GM12874 (cell line): Measurements from ENCODE around the gene MRPL14.
A peak's percentile ranks its signal among the peaks of the same experiment; 100 is the strongest.

Source experiments
- TF ChIP-seq, protein P1 (sequence below): IDR thresholded peaks from 2 replicates; pipeline ENCODE4 v1.5.1; 2011; ENCODE audit warnings: low read depth, mild to moderate bottlenecking, control low read depth, low read length, moderate library complexity; ENCODE audit not compliant: insufficient read depth

The MRPL14 gene

DNA sequence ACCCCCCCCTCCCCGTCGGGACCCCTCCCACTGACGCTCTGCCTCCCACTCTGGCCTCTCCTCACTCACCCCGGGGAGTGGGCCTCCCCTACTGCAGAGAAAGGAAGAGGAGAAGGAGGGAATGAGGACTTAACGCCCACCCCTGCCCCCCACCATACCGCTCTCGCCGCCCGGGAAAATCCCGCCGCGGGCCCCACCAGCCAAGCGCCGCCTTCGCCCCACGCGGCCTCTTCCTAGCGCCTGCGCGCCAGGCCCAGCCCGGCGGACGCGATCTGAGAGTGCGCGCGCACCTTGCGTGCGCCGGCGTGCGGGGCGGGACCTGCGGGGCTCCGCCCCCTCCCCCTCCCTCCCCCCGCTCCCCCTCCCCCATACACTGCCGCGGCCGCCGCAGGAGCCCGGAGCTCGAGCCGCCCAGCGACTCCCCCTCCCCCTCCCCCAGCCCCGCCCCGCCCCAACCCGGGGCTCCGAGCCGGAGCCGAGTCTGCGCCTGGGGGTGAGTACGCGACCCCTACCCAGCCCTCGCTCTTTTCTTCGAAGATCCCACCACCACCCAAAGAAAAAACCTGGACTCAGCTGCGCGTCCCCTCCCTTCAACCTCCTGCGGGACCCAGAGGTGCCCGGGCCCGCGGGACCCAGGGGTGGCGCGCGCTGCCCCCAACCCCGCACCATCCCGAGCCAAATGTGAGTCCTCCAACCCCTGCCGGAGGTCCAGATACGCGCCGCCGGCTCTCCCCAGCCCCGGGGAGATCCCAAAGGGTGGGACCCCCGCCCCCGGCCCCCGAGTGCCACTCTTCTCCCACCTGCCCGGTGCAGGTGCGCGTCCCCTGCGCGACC lies at the start of gene MRPL14, which contains the start of gene TMEM63B:
TSS of gene MRPL14 (minus strand) at position 267 of the 834 bp plus-strand sequence. CDS start 10,841 bp downstream, outside the sequence.
TSS of gene TMEM63B (plus strand) at position 369 of the 834 bp plus-strand sequence. CDS start 7,031 bp downstream, outside the sequence.
- TF ChIP-seq, protein P1, sequence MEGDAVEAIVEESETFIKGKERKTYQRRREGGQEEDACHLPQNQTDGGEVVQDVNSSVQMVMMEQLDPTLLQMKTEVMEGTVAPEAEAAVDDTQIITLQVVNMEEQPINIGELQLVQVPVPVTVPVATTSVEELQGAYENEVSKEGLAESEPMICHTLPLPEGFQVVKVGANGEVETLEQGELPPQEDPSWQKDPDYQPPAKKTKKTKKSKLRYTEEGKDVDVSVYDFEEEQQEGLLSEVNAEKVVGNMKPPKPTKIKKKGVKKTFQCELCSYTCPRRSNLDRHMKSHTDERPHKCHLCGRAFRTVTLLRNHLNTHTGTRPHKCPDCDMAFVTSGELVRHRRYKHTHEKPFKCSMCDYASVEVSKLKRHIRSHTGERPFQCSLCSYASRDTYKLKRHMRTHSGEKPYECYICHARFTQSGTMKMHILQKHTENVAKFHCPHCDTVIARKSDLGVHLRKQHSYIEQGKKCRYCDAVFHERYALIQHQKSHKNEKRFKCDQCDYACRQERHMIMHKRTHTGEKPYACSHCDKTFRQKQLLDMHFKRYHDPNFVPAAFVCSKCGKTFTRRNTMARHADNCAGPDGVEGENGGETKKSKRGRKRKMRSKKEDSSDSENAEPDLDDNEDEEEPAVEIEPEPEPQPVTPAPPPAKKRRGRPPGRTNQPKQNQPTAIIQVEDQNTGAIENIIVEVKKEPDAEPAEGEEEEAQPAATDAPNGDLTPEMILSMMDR, result no peak

DNA sequence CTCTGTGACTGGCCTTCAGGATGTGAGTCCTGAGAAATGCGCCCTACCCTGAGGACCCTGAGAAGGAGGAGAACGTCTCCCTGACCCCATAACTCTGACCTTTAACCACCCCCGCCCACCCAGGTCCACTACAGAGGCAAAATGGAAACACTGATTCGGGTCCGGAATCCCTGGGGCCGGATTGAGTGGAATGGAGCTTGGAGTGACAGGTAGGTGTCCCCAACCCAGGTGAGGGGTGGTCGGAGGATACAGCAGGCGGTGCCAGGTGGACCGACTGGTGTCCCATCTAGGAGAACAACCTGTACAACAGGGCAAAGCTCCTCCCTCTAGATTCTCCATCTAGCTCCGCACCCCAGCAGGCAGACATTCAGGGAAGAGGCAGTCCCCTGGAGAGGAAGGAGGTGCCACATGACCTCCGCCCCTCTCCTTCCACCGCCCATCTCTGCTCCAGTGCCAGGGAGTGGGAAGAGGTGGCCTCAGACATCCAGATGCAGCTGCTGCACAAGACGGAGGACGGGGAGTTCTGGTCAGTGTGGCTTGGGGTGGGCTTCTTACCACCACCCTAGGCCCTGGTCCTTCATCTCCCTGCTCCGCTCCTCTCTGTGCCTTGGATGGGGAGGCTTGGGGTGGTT lies 49.0 kb upstream of the MRPL14 start:
- TF ChIP-seq, protein P1, result no peak

DNA sequence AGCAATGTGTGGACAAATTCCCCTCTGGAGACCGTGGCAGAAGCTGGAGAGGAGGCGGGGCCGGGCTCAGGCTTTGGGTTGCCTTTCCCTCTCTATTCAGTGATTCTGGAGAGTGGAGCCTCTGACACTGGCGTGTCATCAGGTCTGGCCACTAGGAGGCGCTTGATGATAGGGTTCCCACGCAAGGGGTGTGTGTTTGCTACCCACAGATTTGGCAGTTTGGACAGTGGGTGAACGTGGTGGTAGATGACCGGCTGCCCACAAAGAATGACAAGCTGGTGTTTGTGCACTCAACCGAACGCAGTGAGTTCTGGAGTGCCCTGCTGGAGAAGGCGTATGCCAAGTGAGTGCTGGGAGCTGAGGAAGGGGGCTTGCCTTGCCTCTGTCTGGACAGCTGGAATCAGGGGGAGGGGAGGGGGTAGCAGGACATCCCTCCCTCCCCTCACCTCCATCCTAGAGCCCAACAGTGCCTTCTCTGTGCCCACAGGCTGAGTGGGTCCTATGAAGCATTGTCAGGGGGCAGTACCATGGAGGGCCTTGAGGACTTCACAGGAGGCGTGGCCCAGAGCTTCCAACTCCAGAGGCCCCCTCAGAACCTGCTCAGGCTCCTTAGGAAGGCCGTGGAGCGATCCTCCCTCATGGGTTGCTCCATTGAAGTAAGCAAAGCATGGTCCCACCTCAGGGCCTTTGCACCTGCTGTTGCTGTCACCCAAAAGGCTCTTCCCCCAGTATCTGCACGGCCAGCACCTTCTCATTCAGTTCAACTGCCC lies 45.7 kb upstream of the MRPL14 start:
- TF ChIP-seq, protein P1, result peak; percentile 93

DNA sequence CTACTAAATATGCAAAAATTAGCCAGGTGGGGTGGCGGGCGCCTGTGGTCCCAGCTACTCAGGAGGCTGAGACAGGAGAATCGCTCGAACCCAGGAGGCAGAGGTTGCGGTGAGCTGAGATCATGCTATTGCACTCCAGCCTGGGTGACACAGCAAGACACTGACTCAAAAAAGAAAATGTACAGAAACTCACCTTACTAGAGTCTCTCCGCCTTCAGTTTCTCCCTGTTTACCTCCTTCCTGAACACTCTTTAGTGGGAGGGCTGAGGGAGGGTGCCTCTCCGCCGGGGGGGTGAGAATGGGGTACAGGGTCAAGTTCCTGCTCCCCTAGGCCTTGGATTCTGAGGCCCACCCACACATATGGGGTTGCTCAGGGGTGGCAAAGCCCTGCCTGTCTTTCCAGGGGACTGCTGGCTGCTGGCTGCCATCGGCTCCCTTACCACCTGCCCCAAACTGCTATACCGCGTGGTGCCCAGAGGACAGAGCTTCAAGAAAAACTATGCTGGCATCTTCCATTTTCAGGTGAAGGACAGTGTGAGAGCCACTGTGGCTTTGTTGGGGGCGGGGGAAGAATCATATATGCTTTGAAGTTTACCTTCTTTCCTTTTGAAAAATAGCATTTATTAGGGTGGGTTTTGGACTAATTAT lies 44.8 kb upstream of the MRPL14 start:
- TF ChIP-seq, protein P1, result no peak

DNA sequence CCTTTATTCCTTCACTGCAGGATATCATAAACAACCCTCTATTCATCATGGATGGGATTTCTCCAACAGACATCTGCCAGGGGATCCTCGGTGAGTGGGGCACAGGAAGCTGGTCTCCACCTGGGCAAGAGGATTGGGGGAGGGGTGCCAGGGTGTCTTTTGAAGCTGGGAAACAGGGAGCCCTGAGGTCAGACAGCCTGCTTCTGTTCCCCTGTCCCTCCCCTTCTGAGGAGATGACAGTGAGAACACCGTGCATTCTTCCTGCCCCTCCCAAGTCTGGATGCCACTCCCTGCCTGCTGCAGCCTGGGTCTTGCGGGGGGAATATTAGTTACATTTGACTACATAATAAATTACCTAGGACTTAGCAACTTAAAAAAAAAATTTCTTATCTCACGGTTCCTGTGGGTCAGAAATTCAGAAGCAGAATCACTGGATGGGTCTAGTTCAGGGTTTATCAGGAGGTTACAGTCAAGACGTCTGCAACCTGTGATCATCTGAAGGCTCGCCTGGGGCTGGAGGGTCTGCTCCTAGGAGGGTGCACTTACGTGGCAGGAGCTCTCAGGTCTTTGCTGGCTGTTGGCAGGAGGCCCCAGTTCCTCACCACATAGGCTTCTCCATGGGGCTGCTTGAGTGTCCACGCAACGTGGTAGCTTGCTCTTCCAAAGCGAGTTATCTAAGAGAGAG lies 42.8 kb upstream of the MRPL14 start:
- TF ChIP-seq, protein P1, result no peak

DNA sequence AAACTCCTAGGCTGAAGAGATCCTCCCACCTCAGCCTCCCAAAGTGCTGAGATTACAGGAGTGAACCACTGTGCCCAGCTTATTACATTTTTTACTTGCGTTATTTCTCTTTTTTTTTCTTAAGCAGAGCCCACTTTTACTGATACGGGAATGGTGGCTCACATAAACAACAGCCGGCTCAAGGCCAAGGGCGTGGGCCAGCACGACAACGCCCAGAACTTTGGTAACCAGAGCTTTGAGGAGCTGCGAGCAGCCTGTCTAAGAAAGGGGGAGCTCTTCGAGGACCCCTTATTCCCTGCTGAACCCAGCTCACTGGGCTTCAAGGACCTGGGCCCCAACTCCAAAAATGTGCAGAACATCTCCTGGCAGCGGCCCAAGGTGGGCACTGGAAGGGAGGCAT lies 41.9 kb upstream of the MRPL14 start:
- TF ChIP-seq, protein P1, result no peak
